Activated effector memory CD4-positive, alpha-beta T cell treated with Interleukin-2 at 50 U/mL for 16 hours (primary cell): ENCODE results near the gene POLR2F.

Experiments used
- DNase-seq: peaks from one replicate; pipeline ENCODE4 v3.0.0-alpha.2; 2020

The POLR2F gene

GRCh38 chr22:37953437-37954179, at the start of gene POLR2F, which contains the start of gene C22orf23:
POLR2F (plus strand) TSS chr22:37953699; CDS start chr22:37953788, 89 bp downstream.
C22orf23 (minus strand) TSS chr22:37953601; CDS start chr22:37953149, 452 bp downstream.
- peak; percentile 91 for DNase-seq

DNA sequence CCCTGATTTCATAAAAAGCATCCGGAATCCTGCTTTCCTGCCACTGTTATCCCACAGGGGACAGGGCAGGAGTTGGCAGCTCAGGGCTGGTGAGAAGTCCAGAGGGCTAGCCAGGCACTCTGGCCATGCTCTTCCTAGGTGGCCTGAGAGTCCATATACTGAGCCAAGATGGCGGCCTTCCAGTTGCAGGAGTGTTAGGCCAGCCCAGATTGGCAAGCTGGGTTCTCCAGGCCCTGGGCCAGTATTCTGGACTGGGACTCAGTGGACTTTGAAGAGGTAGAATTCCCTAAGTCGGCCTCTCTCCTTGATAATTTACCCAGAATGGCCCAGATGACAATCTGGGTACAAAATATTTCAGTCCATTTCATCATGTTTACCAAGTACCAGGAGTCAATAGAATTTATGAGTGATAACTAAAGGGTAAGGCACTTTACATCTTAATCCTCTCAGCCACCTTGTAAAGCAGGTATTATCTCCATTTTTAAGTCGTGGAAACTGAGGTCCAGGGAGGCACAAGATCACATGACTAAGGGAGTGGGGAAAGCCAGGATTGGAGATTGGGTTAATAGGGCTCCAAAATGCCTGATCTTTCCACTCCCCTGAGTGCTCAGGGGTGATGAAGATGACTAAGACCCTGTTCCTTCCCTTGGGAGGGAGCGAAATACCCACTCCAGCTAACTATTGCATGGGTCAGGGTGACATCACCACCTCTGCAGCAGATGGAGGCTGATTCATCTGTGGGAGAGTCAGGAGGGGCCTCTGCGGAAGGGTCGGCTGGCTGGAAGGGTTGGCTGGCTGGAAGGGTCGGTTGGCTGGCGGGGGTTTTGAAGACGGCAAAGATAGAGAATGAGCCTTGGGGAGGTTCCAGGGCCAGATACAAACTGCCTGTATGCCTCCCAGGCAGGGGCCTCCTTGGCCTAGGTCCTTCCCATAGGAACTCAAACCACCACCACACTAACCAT, 48.6 kb upstream of the POLR2F start:
- DNase-seq = no peak

DNA sequence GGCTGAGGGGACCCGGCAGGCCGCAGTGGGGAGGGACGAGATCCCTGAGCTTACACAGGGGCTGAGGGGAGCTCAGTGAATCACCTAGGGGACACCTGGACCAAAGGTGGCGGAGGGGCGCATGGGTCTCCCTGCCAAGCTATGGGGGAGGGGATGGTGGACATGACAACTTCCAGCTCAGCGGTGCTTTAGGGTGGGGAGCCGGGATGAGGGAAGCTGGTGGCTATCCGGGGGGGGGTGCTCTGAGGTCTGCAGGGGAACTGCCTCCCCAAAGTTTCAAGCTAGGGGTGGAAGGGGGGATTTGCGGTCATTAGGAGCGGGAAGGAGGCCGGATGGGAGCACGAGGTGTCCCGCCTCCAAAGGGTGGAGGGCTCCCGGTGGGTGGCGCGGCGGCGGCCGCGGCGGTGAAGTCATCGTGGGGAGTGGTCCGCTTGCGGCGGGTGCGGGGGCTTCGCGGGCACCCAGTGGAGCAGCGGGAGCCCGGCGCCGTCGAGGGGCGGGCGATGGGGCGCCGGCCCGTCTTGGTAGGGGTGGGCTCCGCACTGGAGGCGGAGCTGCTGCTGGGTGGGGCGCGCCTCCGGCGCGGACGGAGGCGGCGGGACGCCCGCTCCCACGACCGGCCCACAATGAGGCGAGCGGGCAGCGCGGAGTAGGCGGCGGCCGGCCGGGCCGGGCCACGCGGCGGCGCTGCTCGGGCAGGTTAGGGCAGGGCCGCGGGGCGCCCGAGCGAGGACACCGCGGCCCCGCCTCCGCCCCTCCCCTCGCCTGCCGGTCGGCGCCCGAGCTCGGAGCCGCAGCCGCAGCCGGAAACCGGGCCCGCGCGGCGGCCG, 47.8 kb upstream of the POLR2F start, which contains the start of gene MICALL1:
Gene MICALL1, plus strand, starts transcription at position 764 of the 830 bp plus-strand sequence. CDS start 126 bp downstream, outside the sequence.
- DNase-seq = peak; percentile 55

GRCh38 chr22:37906364-37907008, 47.0 kb upstream of the POLR2F start:
- DNase-seq = peak; percentile 21

DNA sequence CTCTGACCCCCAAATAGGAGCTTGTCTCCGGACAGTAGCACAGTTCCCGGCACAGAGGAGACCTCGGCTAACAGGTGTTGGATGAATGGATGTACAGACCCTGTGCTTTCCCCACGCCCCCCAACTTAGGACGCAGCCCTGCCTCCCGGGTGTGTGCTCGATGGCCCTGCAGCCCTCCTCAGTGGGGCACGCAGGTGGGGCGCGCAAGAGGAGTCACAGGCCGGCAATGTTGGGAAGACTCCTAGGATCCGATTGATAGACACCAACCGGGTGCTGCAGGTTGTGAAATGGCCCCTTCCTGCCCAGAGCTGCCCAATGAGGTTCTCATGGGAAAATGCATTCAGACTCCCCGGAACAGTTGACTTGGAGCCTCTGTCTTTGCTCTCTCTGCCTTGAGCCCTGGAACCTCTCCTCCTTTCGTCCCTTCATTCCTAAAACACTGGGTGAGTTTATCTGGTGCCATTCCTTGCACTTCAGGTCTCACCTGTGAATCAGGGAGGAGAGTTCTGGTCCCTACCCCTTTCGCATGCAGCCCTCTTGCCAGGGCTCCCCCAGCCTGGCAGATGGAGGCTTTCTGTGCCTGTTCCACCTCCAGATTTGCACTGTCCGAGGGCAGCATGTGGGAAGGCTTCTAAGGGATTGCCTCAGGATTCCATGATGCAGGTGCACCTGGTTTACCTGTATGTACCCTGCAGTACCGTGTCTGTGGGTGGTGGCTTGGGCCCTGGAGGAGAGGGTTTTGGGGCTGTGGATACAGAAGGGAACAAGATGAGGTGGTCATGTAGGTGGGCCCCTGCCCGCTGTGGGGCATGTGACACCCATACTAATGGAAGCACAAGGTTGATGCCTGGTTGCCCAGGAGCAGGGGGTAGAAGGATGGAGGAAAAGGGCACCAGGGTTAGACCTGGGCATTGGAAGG, 46.2 kb upstream of the POLR2F start:
- DNase-seq = no peak

DNA sequence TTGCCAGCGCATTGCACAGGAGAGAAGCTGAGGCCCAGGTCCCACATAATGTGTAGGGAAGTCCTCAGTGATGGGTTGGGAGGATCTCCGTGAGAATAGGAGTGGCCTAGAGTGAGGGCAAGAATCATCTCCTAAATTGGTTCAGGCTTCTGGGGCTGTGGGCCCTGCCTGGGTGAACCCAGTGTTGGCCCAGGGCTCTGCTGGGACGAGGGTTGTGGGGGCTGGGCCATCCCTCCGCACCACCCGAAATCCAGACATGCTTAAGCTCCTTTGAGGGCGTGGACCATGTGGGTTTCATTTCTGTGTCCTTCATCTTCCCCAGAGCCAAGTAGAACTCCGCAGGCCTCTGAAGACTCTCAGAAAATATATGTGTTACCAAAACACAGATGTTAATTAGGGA, 43.7 kb upstream of the POLR2F start:
- DNase-seq = no peak

DNA sequence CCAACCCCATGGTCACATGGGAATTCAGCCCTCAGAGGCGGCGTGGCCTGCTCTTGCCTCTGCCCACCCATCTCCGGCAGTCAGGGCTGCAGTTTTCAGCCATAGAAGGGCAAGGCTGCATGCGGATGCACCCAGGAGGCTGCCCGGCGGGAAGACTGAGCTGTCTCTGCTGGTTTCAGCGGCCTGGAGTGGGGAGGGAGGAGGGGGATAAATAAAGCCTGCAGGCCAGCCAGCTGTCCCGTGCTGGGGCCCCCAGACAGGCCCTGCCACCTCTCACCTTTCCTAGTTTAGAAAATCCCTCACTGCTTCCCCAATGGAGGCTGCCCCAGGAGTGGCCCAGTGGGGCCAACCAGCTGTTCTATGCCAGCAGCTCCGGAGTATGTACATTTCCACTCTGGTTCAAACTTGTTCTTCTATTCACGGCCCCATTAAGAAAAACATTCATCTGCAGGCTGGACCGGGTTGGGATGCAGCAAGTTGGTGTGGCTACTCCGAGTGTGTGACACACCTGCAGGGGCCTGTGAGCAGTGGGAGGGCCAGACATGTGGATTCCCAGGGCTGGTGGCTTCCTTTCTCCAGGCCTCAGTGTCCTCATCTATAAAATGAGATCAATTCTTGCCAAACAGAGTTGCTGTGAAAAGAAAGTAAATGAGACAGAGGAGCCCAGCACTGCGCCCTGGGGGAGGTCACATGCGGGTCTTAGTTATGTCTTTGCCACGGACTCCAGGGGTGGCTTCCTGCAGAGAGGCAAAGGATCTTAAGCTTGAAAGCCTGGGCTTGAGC, 42.4 kb upstream of the POLR2F start:
- DNase-seq = no peak

DNA sequence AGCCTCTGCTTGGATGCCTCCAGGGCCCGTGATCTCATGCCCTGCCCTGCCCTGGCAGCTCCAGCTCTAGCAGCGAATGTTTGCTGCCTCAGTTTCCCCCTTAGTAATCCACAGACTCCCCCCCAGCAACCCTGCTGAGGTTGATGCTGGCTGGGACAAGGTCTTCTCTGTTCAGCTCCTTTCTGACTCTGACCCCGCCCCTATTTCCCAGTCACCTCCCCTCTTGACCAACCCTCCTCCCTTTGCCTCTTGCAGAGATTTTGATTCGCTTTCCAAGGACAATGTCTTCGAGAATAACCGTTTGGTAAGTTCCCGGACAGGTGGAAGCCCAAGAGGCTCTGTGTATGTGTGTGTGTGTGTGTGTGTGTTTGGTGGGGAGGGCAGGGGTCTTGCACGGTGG, 41.8 kb upstream of the POLR2F start:
- no peak for DNase-seq

DNA sequence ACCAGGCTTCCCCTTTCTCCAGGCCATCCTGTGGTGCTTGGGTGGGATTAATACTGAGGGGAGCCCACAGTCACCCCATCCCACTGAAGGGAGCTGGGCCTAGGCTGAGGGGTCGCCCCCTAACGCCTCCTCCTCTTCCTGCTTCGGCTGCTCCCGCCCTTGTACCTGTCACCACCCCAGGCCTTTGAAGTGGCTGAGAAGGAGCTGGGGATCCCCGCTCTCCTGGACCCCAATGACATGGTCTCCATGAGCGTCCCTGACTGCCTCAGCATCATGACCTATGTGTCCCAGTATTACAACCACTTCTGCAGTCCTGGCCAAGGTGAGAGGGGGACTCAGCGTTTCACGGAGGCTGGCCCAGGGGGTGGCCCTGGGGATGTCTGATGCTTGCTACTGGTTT, 41.3 kb upstream of the POLR2F start:
- no peak for DNase-seq

DNA sequence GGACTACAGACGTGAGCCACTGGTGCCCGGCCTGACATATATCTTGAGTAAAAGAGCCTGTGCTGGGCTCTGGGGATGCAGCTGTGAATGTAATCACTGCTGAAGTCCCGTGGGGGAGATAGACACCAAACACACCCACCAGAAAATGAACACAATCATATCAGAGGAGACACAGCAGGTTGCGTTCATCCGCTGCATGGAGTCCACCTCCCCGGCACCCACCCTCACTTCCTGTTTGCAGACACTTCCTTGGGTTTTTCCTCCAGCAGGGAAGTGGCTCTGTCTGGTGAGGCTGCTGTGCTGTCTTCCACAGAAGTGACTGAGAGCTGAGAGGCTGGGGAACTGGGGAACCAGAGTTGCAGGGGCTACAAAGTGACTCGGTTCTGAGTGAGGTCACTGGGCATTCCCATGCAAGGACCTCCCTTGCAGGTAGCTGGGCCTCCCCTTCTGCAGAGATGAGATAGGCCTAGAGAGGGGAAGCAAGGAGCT, 40.2 kb upstream of the POLR2F start:
- DNase-seq = no peak

DNA sequence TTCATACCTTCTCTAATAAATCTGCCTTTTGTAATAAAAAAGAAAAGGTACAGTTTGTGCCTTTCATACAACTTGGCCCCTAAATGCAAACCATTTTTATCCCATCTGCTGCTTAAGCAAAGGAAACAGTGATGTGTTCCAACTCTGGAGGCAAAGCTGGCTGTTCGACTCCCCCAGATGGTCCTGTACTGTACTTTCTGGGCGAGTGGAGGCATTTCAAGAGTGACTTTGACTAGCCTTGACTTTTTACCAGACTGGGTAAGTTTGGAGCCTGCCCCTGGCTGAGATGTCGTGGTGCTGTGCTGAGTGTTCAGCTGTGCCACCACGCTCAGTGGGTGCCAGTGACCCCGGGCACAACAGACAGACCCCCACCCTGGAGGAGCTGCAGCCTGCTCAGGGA, 37.2 kb upstream of the POLR2F start:
- no peak for DNase-seq

DNA sequence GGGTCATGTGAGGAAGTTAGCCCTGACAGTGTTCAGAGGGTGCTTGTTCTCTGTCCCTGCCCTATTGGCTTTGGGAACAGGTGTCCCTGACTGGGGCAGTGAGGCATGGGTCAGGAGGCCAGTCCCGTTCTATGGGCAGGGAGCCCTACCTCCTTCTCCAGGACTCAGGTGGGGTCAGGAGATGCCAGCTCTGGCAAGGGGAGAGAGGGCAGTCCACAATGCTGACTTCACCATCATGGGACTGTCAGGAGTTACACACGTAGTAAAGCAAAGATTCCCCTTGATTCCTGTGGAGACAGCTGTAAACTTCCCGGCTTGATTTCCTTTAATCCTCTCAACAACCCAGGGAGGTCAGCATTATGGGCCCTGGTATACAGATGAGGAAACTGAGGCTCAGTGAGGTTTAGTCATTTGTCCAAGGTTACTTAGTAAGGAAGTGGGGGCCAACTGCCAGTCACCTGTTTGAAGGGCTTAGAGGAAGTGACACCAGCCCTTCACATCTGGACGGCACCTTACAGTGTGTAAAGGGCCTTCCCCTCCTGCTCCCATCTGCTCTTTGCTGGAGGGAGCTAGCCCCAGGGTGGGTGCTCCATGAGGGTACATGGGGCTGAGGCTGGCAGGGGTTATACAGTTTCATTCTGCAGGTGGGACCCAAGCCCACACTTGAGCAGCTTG, 35.5 kb upstream of the POLR2F start:
- DNase-seq = no peak

DNA sequence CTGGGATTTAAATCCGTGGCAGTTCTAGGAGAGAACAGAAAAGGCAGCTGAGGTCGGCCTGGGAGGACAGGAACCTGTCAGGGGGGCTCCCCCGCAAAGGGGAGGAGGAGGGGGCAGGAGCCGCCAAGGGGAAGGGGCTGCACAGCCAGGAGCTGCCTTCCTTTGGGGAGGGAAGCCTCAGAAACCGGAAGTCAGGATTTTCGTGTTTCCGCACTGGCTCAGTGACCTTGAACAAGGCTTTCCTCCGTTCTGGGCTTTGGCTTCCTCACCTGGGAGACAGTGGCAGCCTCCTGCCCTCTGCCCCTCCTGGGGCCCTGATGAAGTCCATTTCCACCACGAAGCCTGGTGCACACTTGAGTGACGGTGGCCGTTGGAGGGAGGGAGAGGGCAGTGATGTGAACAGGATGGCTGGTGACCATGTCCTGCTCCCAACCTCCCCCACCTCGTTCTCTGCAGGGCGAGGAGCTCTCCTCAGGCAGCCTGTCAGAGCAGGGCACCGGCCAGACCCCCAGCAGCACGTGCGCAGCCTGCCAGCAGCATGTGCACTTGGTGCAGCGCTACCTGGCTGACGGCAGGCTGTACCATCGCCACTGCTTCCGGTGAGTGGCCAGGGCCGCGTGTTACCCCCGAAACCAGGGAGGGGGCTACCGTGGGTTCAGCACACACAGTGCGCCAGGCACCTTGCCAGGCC, 34.8 kb upstream of the POLR2F start:
- no peak for DNase-seq

DNA sequence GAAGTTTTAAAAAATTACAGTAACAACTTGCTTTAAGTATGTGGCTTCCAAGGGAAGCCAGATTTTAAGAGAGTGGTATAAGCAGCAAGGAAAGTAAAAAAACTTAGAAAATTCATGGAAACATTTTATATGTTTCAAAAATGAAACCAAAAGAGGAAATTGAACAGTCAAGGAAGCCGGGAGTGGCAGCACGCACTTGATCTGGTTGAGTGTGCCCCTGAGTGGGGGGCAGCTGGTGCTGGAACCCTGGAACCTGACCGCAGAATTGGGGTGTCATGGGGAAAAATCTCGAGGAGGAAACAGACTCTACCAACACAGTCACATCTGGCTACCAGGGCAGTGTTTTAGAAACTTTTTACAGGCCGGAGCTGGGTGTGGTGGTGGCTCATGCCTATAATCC, 33.4 kb upstream of the POLR2F start:
- DNase-seq = no peak

GRCh38 chr22:37922191-37922590, 31.3 kb upstream of the POLR2F start:
- DNase-seq = no peak

DNA sequence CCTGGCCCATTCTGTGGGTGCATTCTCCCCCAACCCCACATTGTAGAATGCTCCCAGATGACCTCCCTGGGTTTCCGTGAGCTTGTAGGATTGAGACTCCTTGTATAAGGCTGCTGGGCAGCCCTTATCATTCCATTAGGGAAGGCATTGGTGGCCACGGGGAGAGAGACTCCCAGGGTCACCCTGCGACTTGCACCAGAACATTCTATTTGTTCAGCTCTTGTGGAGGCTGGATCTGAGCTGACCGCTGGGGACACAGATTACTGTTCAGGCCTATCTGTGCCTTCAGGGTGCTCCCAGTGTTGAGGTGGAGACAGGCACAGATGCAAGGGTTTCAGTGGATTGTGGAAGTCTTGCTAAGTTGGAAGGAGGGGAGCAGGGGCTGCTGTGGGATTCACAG, 29.6 kb upstream of the POLR2F start:
- no peak for DNase-seq

- DNase-seq = no peak
Measured at GRCh38 chr22:37924386-37925065, 29.0 kb upstream of the POLR2F start.

DNA sequence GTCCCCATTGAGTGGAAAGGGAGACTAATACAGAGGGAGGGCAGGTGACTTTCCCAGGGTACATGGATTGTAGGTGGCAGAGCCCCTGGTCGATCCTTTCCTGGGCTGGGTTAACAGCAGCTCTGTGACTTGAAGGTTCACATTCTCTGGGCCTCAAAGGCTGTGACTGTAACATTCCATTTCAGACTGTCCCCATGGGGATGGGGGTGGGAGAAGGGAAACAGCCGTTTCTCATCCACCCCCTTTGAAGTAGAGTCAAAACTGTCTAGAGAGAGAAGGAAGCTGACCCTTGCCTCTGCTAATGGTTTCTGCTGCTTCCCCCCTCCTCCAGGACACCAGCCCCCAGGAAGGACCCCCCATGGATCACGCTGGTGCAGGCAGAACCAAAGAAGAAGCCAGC, 28.2 kb upstream of the POLR2F start:
- DNase-seq = no peak
